Endothelial cell of umbilical vein (primary cell): ENCODE measurements around the gene GPR107. TPM values are rescaled to one million over a fixed set of nuclear protein-coding genes. Genes with fewer than 3 reads are reported as not detected.

Experiments used
- BruUV-seq: library from RNA; stranded (reverse); fragments of 400-500 nt; replicated peaks from 2 replicates; lab custom pipeline; 2021; lab: Mats Ljungman, UMichigan
- CTCF ChIA-PET: fragments of 300-600, 350-600 bp; sonication (Branson Sonifier 250); formaldehyde crosslinking; loops from one replicate; lab custom pipeline; 2021; ENCODE audit warnings: antibody characterized with exemption, inconsistent platforms; lab: Charles Lee
- POLR2A ChIA-PET: fragments of 300-600, 350-600 bp; sonication (Branson Sonifier 250); formaldehyde crosslinking; loops from one replicate; lab custom pipeline; 2021; ENCODE audit warnings: antibody characterized with exemption, inconsistent platforms; lab: Charles Lee
- DNase-seq: peaks from one replicate; pipeline ENCODE4 v3.0.0-alpha.2; 2011; ENCODE audit warnings: low read depth, low spot score
- FAIRE-seq: peaks from 2 replicates; lab custom pipeline; 2011; peaks lifted over from hg19 to GRCh38; lab: Jason Lieb, UNC
- H2AFZ ChIP-seq: 2 replicates; pipeline ENCODE4 v1.6.0; 2012; ENCODE audit warnings: low read depth, low read length, control low read depth, inconsistent platforms
- H3K27ac ChIP-seq: 2 replicates; pipeline ENCODE4 v1.5.1; 2011; ENCODE audit warnings: low read depth, mild to moderate bottlenecking, control low read depth, low read length, moderate library complexity; ENCODE audit not compliant: insufficient read depth
- H3K27me3 ChIP-seq, 2 experiments: 2 replicates each; pipeline versions ENCODE4 v1.6.0 to v1.6.1; 2011; ENCODE audit warnings: low read length in 2 of 2, mixed read lengths in 1 of 2; ENCODE audit not compliant: control insufficient read depth in 2 of 2, insufficient read depth in 2 of 2
- H3K36me3 ChIP-seq, 2 experiments: 2 replicates in 1 of 2; 3 replicates in 1 of 2; pipeline ENCODE4 v1.5.1; 2011; ENCODE audit warnings: low read length in 2 of 2, mild to moderate bottlenecking in 1 of 2, moderate library complexity in 1 of 2; ENCODE audit not compliant: control insufficient read depth in 2 of 2, insufficient read depth in 2 of 2; ENCODE audit errors: extremely low read depth in 1 of 2
- H3K4me1 ChIP-seq: 3 replicates; pipeline ENCODE4 v1.5.1; 2011; ENCODE audit warnings: mild to moderate bottlenecking, low read length; ENCODE audit not compliant: control insufficient read depth, insufficient read depth; ENCODE audit errors: extremely low read depth
- H3K4me2 ChIP-seq: 2 replicates; pipeline ENCODE4 v1.6.1; 2011; ENCODE audit warnings: low read length, control low read depth, mixed read lengths; ENCODE audit not compliant: insufficient read depth
- H3K4me3 ChIP-seq, 3 experiments: fragments of 200-600 bp in 1 of 3; sonication (generic), shearing (Covaris generic) in 1 of 3; replicated peaks in 1 of 3; 2 replicates each; pipeline ENCODE4 v1.5.1; 2011 to 2016; ENCODE audit warnings: control low read depth in 3 of 3, low read length in 3 of 3, mild to moderate bottlenecking in 2 of 3, inconsistent platforms in 1 of 3, low read depth in 1 of 3, moderate library complexity in 1 of 3; ENCODE audit not compliant: insufficient read depth in 1 of 3
- H3K79me2 ChIP-seq: 2 replicates; pipeline ENCODE4 v1.6.0; 2012; ENCODE audit warnings: low read length, inconsistent platforms; ENCODE audit not compliant: control insufficient read depth, insufficient read depth
- H3K9ac ChIP-seq: replicated peaks from 2 replicates; pipeline ENCODE3; 2011; ENCODE audit warnings: low read length, control low read depth; ENCODE audit not compliant: insufficient read depth; ENCODE audit errors: extremely low read depth
- H3K9me1 ChIP-seq: replicated peaks from 3 replicates; pipeline ENCODE4 v1.6.0; 2011; ENCODE audit warnings: mild to moderate bottlenecking, low read length; ENCODE audit not compliant: control insufficient read depth, insufficient read depth; ENCODE audit errors: extremely low read depth
- H3K9me3 ChIP-seq: replicated peaks from 2 replicates; pipeline ENCODE4 v1.5.1; 2012; ENCODE audit warnings: low read length, inconsistent platforms; ENCODE audit not compliant: control insufficient read depth, insufficient read depth
- H4K20me1 ChIP-seq: replicated peaks from 2 replicates; pipeline ENCODE3; 2011; ENCODE audit warnings: mild to moderate bottlenecking, low read length; ENCODE audit not compliant: control insufficient read depth, insufficient read depth; ENCODE audit errors: extremely low read depth
- CTCF ChIP-seq, 2 donors: IDR thresholded peaks; 1 replicate in 1 of 2; 2 replicates in 1 of 2; pipeline ENCODE4 v1.5.1; 2011; ENCODE audit warnings: low read length in 2 of 2, mild to moderate bottlenecking in 2 of 2, moderate library complexity in 2 of 2, control low read depth in 1 of 2, inconsistent platforms in 1 of 2, low read depth in 1 of 2; ENCODE audit not compliant: insufficient read depth in 1 of 2; ENCODE audit errors: extremely low read depth in 1 of 2
- EZH2 ChIP-seq: IDR thresholded peaks from 2 replicates; pipeline ENCODE4 v1.6.1; 2012; ENCODE audit warnings: borderline replicate concordance, low read depth, mild to moderate bottlenecking, moderate library complexity, low read length, inconsistent platforms; ENCODE audit not compliant: severe bottlenecking
- FOS ChIP-seq: IDR thresholded peaks from 2 replicates; pipeline ENCODE4 v1.6.1; 2011; ENCODE audit warnings: mild to moderate bottlenecking, low read length, moderate library complexity, borderline replicate concordance; ENCODE audit not compliant: insufficient read depth
- GATA2 ChIP-seq: IDR thresholded peaks from 2 replicates; pipeline ENCODE4 v1.7.0; 2011; ENCODE audit warnings: low read depth, mild to moderate bottlenecking, moderate library complexity, mixed read lengths, low read length; ENCODE audit not compliant: insufficient read length, insufficient read depth
- JUN ChIP-seq: IDR thresholded peaks from 2 replicates; pipeline ENCODE4 v1.6.1; 2011; ENCODE audit warnings: borderline replicate concordance, low read depth; ENCODE audit not compliant: insufficient read length, insufficient read depth
- MAX ChIP-seq: IDR thresholded peaks from 2 replicates; pipeline ENCODE4 v1.6.1; 2011; ENCODE audit not compliant: insufficient read depth, insufficient read length
- MYC ChIP-seq: IDR thresholded peaks from one replicate; pipeline ENCODE4 v1.6.1; 2011; ENCODE audit warnings: mild to moderate bottlenecking, low read depth, low read length
- POLR2A ChIP-seq: IDR thresholded peaks from 2 replicates; pipeline ENCODE4 v1.6.1; 2012; ENCODE audit warnings: low read depth, mild to moderate bottlenecking, control low read depth, low read length
- POLR2AphosphoS5 ChIP-seq: IDR thresholded peaks from 2 replicates; pipeline ENCODE4 v1.6.1; 2012; ENCODE audit warnings: low read depth, mild to moderate bottlenecking, control low read depth, low read length, moderate library complexity; ENCODE audit not compliant: insufficient read depth
- dilution Hi-C: fragments of 300-500 bp; cut with MboI; formaldehyde crosslinking; loops from one replicate; pipeline ENCODE4 v1.15.0; 2019; ENCODE audit warnings: low sequenced_read_pairs; ENCODE audit not compliant: extremely low pct_ligation_motif_present
- intact Hi-C: fragments of 100-400 bp; cut with micrococcal nuclease; formaldehyde crosslinking; loops from one replicate; pipeline ENCODE4 v1.10.0; 2022
- polyA plus RNA-seq, 4 experiments: library from polyadenylated mRNA; depleted of rRNA in 3 of 4; stranded (reverse) in 3 of 4; unstranded in 1 of 4; fragments of >200 nt; gene quantifications; 2 replicates each; pipeline versions ENCODE4 v1.2.1 to v1.2.3, GENCODE V29; 2011 to 2012; ENCODE audit warnings: missing spikeins in 1 of 4
- total RNA-seq: library from RNA; stranded (reverse); gene quantifications from 2 replicates; pipeline ENCODE4 v1.2.3, GENCODE V29; 2021

GPR107 gene
- total and polyA plus RNA-seq, 2 donors (not counting 3 experiments of a cell fraction or from before 2014, with no cell fraction given) = 27.2 to 38.9 TPM

GRCh38 chr9:130020618-130021017, 33.1 kb upstream of the GPR107 start:
- no peak overlapping the region for H3K4me3 ChIP-seq
- intact Hi-C loops (no loop called here), dilution Hi-C loops (no loop called here)
- H4K20me1 ChIP-seq = peaks cover 3% of the 10 kb centered on the region
- H3K36me3 ChIP-seq = peaks cover 0 to 2% of the 10 kb centered on the region in 2 experiments
- no peaks in the 10 kb centered on the region for H3K9me1 ChIP-seq
- FAIRE-seq (no peak), DNase-seq (no peak)
- ChIA-PET CTCF (no interaction called here), POLR2A (no interaction called here)
- no peaks in the 10 kb centered on the region for H3K9me3 ChIP-seq
- TF ChIP-seq FOS (no peak), POLR2AphosphoS5 (no peak), JUN (no peak), EZH2 (no peak), MYC (no peak), CTCF (IDR thresholded peaks at IDR 0.05; ENCODE audit: extremely low read depth in 1 of 2, insufficient read depth in 1 of 2, low read depth in 1 of 2, low read length in 2 of 2) (no peak), MAX (no peak), GATA2 (no peak), POLR2A (no peak)
- no peaks in the 10 kb centered on the region for H3K27me3 ChIP-seq
- H3K79me2 ChIP-seq = no peaks in the 10 kb centered on the region
- H3K4me1 ChIP-seq = peaks cover 3% of the 10 kb centered on the region
- no peak overlapping the region for H3K4me2 ChIP-seq
- H3K27ac ChIP-seq = no peak overlapping the region
- H3K9ac ChIP-seq = no peak overlapping the region
- no peak overlapping the region for H2AFZ ChIP-seq
- BruUV-seq = no TSS peak
